ENCODE data around the gene TRMT112.

Gene TRMT112

GRCh38 chr11:64269540-64270220, 47.7 kb downstream of the TRMT112 start:
- peak; percentile 99 for DNase-seq (ENCODE audit: low spot score)

GRCh38 chr11:64268893-64269539, 48.3 kb downstream of the TRMT112 start:
- DNase-seq (ENCODE audit: low spot score) = peak; percentile 81

- peak; percentile 25 for DNase-seq (ENCODE audit: low spot score)
These were observed 49.1 kb downstream of the TRMT112 start for GRCh38 chr11:64268025-64268892.

GRCh38 chr11:64267207-64267945, 50.0 kb downstream of the TRMT112 start:
- DNase-seq (ENCODE audit: low spot score) = no peak
